Vagina (tissue), 2 donors: Measurements from ENCODE around the gene UNC93B1. TPM values are rescaled to one million over a fixed set of nuclear protein-coding genes. Genes with fewer than 3 reads are reported as not detected.

ENCODE experiments used
- DNase-seq, 2 donors: peaks; one replicate each; pipeline ENCODE4 v3.0.0-alpha.2; 2017; ENCODE audit errors: extremely low spot score in 2 of 2
- H3K27ac ChIP-seq: fragments of 200-600 bp; sonication (generic); one replicate; pipeline ENCODE4 v1.5.1; 2019
- H3K27me3 ChIP-seq: fragments of 200-600 bp; sonication (generic); one replicate; pipeline ENCODE4 v1.5.1; 2019
- H3K36me3 ChIP-seq, 2 donors: fragments of 200-600 bp; sonication (generic); one replicate each; pipeline ENCODE4 v1.5.1; 2017 to 2019
- H3K4me1 ChIP-seq: fragments of 200-600 bp; sonication (generic); one replicate; pipeline ENCODE4 v1.5.1; 2019
- H3K4me3 ChIP-seq, 2 donors: fragments of 200-600 bp; sonication (generic); 1 replicate in 1 of 2; 2 replicates in 1 of 2; pipeline ENCODE4 v1.5.1; 2016 to 2019
- H3K9me3 ChIP-seq: fragments of 200-600 bp; sonication (generic); one replicate; pipeline ENCODE4 v1.5.1; 2019
- POLR2A ChIP-seq, 2 donors: fragments of 450-650 bp; IDR thresholded peaks; one replicate each; pipeline ENCODE4 v1.6.1; 2017; ENCODE audit warnings: antibody characterized with exemption in 2 of 2, mild to moderate bottlenecking in 2 of 2, moderate library complexity in 2 of 2
- POLR2AphosphoS5 ChIP-seq, 2 donors: sonication (generic); formaldehyde crosslinking; IDR thresholded peaks; one replicate each; pipeline ENCODE4 v1.9.0; 2017; ENCODE audit warnings: antibody characterized with exemption in 2 of 2, mild to moderate bottlenecking in 2 of 2, low read depth in 1 of 2; ENCODE audit not compliant: insufficient read depth in 1 of 2
- intact Hi-C: fragments of 100-400 bp; cut with DNase I; formaldehyde crosslinking; loops from one replicate; pipeline ENCODE4 v1.15.1; 2023
- total RNA-seq: library from RNA; depleted of rRNA; stranded (reverse); fragments of >200 nt; gene quantifications from one replicate; pipeline ENCODE4 v1.2.3, GENCODE V29; 2016
- TF ChIP-seq, protein P1 (sequence below), 3 experiments: fragments of 450-650 bp in 2 of 3; fragments of 200-600 bp in 1 of 3; sonication (generic) in 1 of 3; IDR thresholded peaks; one replicate each; pipeline ENCODE4 v1.5.1; 2017 to 2019; ENCODE audit warnings: antibody characterized with exemption in 3 of 3, mild to moderate bottlenecking in 2 of 3, moderate library complexity in 2 of 3

UNC93B1 gene, protein sequence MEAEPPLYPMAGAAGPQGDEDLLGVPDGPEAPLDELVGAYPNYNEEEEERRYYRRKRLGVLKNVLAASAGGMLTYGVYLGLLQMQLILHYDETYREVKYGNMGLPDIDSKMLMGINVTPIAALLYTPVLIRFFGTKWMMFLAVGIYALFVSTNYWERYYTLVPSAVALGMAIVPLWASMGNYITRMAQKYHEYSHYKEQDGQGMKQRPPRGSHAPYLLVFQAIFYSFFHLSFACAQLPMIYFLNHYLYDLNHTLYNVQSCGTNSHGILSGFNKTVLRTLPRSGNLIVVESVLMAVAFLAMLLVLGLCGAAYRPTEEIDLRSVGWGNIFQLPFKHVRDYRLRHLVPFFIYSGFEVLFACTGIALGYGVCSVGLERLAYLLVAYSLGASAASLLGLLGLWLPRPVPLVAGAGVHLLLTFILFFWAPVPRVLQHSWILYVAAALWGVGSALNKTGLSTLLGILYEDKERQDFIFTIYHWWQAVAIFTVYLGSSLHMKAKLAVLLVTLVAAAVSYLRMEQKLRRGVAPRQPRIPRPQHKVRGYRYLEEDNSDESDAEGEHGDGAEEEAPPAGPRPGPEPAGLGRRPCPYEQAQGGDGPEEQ
- 30.4 TPM for total RNA-seq

- peak in 1 of 2 donors; percentile 28 for TF ChIP-seq POLR2AphosphoS5 (IDR thresholded peaks at IDR 0.05; ENCODE audit: insufficient read depth in 1 of 2, low read depth in 1 of 2)
- TF ChIP-seq, protein P1, sequence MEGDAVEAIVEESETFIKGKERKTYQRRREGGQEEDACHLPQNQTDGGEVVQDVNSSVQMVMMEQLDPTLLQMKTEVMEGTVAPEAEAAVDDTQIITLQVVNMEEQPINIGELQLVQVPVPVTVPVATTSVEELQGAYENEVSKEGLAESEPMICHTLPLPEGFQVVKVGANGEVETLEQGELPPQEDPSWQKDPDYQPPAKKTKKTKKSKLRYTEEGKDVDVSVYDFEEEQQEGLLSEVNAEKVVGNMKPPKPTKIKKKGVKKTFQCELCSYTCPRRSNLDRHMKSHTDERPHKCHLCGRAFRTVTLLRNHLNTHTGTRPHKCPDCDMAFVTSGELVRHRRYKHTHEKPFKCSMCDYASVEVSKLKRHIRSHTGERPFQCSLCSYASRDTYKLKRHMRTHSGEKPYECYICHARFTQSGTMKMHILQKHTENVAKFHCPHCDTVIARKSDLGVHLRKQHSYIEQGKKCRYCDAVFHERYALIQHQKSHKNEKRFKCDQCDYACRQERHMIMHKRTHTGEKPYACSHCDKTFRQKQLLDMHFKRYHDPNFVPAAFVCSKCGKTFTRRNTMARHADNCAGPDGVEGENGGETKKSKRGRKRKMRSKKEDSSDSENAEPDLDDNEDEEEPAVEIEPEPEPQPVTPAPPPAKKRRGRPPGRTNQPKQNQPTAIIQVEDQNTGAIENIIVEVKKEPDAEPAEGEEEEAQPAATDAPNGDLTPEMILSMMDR (IDR thresholded peaks at IDR 0.05): no peak
- TF ChIP-seq POLR2A (IDR thresholded peaks at IDR 0.05): peak in 1 of 2 donors; percentile 26
- DNase-seq: no peak
- Histone ChIP-seq H3K9me3 (no peaks in the 10 kb centered on the region), H3K27me3 (no peaks in the 10 kb centered on the region), H3K4me3 (peak within 1 kb of the TSS; percentile 71 to 84), H3K36me3 (no peaks in the 10 kb centered on the region), H3K4me1 (peaks cover 35% of the 10 kb centered on the region), H3K27ac (peak within 1 kb of the TSS; percentile 78)
- intact Hi-C loops: no loop called here
These were observed at the start of gene UNC93B1 for GRCh38 chr11:68003846-68004550. TSS of gene UNC93B1 (minus strand) at chr11:68004097. CDS start at chr11:68004043, 54 bp downstream.

GRCh38 chr11:68053117-68053516, 49.2 kb upstream of the UNC93B1 start:
- peaks cover 0 to 21% of the 10 kb centered on the region in 2 donors for H3K36me3 ChIP-seq
- intact Hi-C loops: no loop called here
- H3K4me1 ChIP-seq: no peaks in the 10 kb centered on the region

DNA sequence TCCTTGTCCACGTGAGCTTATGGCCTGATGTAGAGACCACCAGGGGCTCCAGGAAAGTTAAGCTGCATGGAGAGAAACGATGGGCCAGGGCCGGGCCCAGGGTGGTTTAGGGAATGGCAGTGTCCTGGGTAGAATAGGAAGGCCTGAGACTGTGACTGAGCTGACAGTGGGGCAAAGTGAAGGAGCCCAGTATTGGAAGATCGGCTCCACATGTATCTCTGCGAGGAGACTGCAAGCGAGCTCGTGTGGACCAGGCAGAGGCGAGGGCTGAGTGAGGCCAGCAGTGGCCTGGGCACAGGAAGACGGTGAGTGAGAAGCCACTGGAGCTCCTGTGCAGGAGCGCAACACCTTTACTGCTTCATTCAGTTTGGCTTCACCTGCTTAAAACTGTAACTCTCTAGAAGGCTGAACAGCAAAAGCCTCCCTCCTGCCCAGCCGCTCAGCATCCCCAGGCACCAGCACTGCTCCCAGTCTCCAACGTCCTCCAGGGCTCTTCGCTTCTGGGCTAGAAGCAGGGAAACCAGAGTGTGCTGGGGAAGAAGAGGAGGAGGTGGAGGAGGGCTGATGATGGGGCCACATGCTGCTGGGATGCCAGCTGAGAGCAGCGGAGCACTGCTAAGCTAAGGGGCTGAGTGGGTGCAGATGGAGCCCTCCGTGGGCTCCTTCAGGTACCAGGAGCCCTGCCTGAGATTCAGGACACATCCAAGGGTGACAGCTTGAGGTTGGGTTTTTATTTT, 48.4 kb upstream of the UNC93B1 start:
- no peak for DNase-seq
- H3K36me3 ChIP-seq: peaks cover 0 to 21% of the 10 kb centered on the region in 2 donors
- intact Hi-C loops: no loop called here

More at GRCh38 chr11:68053117-68053516, 49.2 kb upstream of the UNC93B1 start:
- no peak for DNase-seq
- Histone ChIP-seq H3K27me3 (no peaks in the 10 kb centered on the region), H3K27ac (no peak overlapping the region), H3K4me3 (no peak overlapping the region), H3K9me3 (no peaks in the 10 kb centered on the region)
- TF ChIP-seq POLR2A (IDR thresholded peaks at IDR 0.05) (no peak), POLR2AphosphoS5 (IDR thresholded peaks at IDR 0.05; ENCODE audit: insufficient read depth in 1 of 2, low read depth in 1 of 2) (no peak)
- TF ChIP-seq, protein P1 (IDR thresholded peaks at IDR 0.05): no peak

DNA sequence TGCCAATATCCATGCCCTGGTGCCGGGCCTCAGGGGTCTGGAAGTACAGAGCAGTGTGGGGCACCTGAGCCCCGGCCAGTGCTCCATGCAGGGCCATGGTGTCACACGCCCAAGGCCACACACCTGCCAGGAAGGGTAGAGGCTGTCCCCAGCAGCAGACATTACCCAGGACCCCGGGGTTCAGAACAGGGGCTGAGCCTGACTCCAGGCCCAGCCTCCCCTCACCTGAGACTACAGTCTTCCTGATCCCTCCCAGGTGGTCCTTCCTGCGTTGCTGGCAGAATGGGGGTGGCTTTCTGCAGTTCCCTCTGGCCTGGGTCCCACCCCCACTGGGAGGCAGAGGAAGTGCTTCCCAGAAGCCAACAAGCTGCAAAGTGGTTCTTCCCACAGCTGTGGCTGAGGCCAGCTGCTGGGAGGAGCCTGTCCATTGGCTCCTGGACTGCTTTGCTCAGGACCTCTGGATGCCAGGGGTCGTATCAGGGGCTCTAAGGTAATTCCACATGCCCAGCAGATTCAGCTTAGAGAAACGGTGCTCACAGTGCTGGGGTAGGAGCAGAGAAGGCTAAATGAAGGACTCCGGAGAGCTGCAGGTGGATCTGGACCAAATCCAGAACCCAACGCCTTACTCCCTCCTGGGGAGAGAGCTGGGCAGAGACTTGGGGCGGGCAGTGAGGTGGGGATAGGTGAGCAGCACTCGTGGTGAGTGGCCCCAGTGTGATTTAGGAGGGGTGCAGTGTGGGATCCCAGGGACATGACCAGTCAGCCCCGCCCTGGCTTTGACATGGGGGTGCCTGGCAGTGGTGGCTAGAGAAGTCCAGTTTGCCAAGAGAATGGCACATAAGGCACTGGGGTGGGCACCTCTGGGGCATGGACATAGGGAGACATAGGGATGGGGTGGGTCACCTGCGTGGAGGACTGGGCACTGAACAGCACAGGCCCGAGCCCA, 47.6 kb upstream of the UNC93B1 start:
- no peak overlapping the region for H3K27ac ChIP-seq
- intact Hi-C loops: no loop called here
- no peak for DNase-seq
- H3K36me3 ChIP-seq: peaks cover 0 to 21% of the 10 kb centered on the region in 2 donors
- no peak overlapping the region for H3K4me3 ChIP-seq
- no peaks in the 10 kb centered on the region for H3K27me3 ChIP-seq
- no peak for TF ChIP-seq POLR2AphosphoS5 (IDR thresholded peaks at IDR 0.05; ENCODE audit: insufficient read depth in 1 of 2, low read depth in 1 of 2)
- TF ChIP-seq, protein P1 (IDR thresholded peaks at IDR 0.05): no peak
- no peak for TF ChIP-seq POLR2A (IDR thresholded peaks at IDR 0.05)
- H3K4me1 ChIP-seq: no peaks in the 10 kb centered on the region
- H3K9me3 ChIP-seq: no peaks in the 10 kb centered on the region

More for the DNA sequence above, 48.4 kb upstream of the UNC93B1 start:
- no peaks in the 10 kb centered on the region for H3K4me1 ChIP-seq
- H3K27me3 ChIP-seq: no peaks in the 10 kb centered on the region
- H3K4me3 ChIP-seq: no peak overlapping the region
- H3K9me3 ChIP-seq: no peaks in the 10 kb centered on the region
- no peak for TF ChIP-seq POLR2A (IDR thresholded peaks at IDR 0.05)
- TF ChIP-seq, protein P1 (IDR thresholded peaks at IDR 0.05): no peak
- H3K27ac ChIP-seq: no peak overlapping the region
